HG03558 (cell line): Measurements from ENCODE around the gene TRERF1.

Source experiments
- ATAC-seq: cut with Tn5 transposase; IDR thresholded peaks from one replicate; pipeline ENCODE4 v1.9.1; 2021; ENCODE audit warnings: moderate number of reproducible peaks; ENCODE audit not compliant: unreplicated experiment; ENCODE audit errors: extremely low read depth

Gene TRERF1

DNA sequence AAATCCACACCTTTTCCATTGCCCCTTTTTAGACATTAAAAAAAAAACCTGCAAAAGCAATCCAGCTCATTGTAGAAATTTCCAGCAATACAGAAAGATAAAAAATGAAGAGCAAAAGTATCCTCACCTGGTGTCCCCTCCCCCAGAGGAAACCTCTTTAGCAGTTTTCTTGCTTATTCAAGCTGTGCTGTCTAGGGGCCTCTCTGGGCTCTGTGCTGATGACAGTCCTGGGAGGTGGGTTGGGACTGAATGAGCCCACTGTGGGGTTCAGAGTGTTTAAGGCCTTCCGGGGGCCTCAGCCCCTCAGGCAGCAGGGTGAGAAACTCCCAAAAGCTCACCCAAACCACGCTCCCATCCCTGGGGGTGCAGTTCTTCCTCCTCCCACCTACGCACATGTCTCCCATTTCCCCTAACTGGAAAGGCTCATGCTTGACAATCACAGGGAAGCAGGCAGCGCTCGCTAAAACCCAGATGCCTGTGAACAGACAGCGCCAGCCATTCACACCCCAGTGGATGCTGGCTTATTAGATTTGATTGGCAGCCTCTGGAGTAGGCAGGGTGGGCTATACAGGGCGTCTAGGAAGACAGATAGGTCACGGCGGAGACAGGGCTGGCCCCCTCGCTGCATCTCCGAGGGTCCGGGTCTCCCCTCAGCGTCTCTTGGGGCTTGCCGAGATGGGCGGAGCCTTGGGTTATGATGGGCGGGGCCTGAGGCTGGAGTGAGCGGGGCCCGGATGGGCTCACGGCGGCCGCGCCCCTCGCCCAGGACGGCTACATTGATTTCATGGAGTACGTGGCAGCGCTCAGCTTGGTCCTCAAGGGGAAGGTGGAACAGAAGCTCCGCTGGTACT is 274.0 kb downstream of the TRERF1 start:
- no peak for ATAC-seq

DNA sequence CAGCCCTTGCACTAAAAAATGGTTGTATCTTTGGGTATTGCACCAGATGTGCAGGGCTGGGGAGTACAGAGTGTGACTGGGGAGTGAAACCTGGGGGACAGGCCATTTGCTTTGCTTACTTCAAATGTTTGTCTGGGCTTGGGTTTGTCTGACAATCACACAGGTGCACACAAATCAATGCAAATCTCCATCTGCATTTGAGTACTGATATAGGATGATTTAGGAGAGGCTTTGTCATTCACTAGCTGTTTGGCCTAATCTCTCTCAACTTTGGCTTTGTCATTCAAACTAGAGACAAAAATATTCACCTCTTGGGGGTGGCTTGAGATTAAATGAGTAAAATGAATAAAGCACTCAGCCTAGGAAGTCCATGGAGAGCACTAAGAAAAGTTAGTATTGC is 274.7 kb downstream of the TRERF1 start:
- ATAC-seq = no peak

DNA sequence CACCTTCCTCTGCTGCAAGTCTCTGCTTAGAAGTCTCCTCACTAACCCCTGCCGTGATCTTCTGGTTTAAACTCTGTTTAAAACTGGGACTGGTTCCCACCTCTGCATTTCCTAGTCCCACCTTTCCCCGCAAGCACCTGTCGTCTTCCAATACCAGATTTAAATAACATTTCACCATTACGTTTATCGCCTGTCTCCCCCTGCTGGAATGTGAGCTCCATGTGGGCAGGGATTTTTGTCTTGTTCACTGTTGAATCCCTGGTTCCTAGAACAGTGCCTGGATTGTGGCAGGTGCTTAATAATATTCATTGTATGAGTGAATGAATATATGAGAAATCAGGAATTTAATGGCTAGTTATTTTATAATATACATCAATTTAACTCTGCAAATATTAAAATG is 275.9 kb downstream of the TRERF1 start:
- no peak for ATAC-seq
